Activated gamma-delta T cell treated with Interleukin-2 at 50 U/mL for 16 hours (primary cell): ENCODE data around the gene SPI1.

Source experiments
- DNase-seq: peaks from one replicate; pipeline ENCODE4 v3.0.0-alpha.2; 2020

Gene SPI1

DNA sequence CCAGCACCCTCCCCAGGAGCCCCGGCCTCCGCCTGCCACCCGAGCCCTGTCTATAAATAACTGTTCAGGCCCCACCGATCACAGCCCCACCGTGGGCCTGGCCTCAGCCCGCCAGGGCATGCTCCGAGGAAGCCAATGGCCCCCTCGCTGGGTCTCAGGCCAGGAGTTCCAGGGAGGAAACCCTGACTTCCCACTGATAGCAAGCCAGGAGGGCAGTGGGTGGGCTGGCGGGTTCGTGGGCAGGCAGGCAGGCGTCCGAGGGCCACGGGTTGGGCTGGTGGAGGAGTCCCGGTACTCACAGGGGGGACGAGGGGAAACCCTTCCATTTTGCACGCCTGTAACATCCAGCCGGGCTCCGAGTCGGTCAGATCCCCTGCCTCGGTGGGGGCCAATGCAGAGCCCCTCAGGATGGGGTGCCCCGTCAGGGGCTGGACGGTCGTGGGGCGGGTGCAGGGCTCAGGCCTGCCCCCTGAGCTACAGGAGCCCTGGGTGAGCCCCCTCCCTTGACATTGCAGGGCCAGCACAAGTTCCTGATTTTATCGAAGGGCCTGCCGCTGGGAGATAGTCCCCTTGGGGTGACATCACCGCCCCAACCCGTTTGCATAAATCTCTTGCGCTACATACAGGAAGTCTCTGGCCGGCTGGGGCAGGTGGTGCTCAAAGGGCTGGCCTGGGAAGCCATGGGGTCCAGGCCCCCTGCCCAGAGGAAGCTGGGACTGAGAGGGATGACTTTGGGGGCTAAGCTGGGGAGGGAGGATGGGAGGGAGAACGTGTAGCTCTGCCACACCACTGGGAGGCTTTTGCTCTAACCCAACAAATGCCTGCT, at the start of gene SPI1:
SPI1 (minus strand) TSS at position 538 of the 826 bp plus-strand sequence; CDS start at position 344, 194 bp downstream.
- no peak for DNase-seq

GRCh38 chr11:47426062-47426956, 48.0 kb upstream of the SPI1 start, which contains the start of gene PSMC3:
Gene PSMC3, minus strand, starts transcription at chr11:47426439. Its CDS starts 160 bp downstream, at chr11:47426279.
- peak; percentile 99 for DNase-seq

DNA sequence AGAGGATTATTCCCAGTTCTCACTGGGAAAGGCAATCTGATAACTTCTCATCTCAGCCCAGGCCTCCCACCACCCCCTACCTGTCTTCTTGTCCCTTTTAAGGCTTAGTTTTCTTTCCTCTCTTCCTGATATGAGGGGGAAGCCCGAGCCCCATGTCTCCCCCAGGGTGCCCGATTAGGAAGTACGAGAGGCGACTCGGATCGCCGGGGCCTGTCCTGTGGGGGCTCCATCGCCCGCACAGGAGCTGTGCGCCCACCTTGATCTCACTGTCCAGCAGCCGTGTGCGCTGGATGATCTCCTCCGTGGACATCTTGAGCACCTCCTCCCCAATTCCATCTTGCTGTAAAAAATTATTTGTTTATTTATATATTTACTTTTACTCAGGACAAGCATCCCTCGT, 47.3 kb upstream of the SPI1 start:
- no peak for DNase-seq

DNA sequence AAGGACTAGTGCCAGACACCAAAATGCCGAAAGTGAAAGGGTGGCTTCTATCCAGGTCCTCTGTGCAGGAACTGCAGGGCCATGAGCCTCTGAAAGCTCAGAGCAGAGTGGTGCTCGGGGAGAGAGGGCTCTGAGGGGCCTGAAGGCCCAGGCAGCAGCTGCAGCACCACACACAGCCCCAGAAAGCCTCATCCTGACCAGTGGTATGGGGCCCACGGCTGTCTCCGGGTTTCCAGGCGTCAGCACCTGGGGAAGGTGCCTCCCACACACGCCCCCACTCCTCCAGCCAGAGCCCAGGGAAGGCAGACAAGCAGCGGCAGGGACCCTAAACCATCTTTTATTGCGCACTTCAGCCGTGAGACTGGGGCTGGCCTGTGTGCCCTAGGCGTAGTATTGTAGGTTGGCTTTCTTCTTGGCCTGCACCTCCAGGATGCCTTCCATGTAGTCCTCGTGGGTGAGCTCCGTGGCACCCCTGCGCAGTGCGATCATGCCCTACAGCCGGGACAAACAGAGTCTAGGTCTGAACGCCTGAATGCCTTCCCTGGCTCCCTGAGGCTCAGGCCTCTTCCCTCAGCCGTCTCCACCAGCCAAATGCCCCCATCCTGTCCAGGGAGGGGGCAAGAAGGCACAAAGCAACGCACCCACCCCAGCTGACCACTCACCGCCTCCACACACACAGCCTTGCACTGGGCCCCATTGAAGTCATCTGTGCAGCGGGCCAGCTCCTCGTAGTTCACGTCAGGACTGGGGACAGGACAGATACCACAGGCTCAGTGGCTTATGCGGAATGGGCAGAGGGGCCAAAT, 40.3 kb upstream of the SPI1 start:
- no peak for DNase-seq

DNA sequence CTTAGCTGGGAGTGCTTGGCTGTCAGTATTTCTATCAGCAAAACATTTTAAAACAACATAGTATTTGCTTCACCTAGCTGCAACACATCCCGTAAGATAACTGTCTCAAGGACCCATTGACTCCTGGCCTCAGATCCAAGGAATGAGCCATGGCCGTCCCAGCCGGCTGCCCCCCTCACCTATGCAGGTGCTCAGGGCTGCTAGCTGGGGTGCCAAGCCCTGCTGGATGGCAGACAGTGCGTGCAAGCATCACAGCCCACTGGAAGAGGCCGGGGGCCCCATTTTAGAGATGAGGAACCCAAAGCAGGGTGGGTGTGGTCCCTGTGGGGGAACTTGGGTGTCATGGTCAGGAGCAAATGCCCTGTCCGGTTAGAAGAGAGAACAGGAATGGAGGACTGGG, 39.4 kb upstream of the SPI1 start:
- DNase-seq: no peak

DNA sequence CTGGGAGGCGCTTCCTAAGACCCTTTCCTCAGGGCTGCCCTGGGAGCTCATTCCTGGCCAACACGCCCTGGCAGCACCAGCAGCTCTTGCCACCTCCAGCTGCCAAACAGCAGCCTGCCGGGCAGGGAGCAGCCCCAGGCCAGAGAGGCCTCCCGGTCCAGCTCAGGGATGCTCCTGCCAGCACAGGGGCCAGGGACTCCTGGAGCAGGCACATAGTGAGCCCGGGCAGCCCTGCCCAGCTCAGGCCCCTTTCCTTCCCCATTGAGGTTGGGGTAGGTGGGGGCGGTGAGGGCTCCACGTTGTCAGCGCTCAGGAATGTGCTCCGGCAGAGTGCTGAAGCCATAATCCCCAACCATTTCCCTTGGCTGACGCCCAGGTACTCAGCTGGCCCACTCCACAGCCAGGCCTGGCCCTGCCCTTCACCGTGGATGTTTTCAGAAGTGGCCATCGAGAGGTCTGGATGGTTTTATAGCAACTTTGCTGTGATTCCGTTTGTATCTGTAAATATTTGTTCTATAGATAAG, 37.7 kb upstream of the SPI1 start:
- DNase-seq: no peak

GRCh38 chr11:47415091-47415854, 36.9 kb upstream of the SPI1 start:
- no peak for DNase-seq

GRCh38 chr11:47414685-47415070, 36.3 kb upstream of the SPI1 start:
- DNase-seq: no peak

DNA sequence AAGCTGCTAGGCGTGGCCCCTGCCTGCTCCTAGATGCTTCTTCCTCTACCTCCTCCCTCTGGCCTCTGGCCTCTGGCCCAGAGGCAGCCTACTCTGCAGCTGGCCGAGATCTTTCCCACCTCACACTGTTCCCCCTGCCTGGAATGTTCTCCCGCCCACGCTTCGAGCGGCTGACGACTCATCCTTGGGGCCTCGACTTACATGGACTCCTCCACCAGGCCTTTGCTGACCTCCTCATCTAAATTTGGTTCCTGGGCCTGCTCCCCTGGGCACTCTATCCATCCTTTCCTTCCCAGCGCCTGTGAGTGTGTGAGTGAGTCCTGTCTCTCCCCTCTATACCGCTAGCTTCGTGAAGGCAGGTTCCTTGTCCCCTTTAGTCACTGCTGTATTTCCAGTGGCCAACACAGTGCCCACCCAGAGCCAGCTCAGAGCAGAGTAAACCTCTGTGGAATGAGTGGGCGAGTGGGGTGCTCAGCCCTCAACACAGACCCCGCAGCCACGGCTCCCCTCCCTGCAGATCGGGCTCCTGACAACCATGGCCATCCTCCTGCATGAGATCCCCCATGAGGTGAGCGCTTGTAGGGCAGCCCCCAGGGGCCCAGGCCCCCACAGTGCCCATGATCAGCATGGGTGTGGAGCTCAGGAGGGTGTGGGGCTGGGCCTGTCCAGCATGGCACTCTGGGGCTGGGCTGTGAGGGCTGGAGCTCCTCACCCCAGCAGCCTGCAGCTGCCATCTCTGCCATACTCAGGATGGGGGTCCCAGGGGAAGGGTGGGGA, 35.7 kb upstream of the SPI1 start:
- no peak for DNase-seq

- no peak for DNase-seq
Measured at GRCh38 chr11:47413351-47413750, 35.0 kb upstream of the SPI1 start.

GRCh38 chr11:47411884-47412746, 33.8 kb upstream of the SPI1 start:
- peak; percentile 54 for DNase-seq

DNA sequence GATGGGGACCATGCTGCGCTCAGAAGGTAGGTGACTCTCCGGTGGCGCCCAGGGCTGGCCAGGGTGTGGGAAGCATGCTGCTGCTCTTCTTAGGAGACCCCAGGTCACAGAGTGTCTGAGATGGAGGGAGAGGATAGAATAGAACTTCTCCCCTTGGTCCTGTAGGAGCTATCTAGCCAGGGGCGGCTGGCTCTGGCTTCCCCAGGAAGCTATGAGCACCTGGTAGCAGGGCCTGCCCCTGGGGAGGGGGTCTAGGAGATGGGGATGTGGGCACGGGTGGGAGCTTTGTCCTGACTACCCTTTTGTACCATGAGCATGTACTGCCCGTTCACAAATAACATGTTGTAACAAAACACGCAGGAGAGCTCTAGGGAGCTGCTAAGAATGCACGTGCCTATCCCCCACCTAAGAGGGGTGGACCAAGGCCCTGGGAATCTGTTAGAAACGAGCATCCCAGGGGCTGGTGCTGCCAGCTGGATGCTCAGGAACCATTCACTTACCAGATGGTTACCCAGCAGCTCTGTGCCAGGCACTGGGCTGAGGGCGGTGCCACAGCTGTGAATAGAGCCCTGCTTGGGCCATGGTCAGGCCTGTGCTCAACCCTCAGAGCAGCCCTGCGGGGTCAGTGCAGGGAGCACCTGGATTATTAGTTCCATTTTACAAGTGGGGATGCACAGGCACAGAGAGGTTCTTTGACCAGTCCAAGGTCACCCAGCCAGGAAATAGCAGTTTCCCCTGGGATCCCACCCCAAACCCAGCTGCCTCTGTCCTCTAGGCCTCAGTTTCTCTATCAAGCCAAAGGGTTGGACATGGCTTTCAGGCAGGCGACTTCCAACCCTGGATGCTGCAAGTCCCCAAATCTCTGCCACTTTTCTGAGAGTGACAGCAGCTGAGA, 32.3 kb upstream of the SPI1 start:
- no peak for DNase-seq

DNA sequence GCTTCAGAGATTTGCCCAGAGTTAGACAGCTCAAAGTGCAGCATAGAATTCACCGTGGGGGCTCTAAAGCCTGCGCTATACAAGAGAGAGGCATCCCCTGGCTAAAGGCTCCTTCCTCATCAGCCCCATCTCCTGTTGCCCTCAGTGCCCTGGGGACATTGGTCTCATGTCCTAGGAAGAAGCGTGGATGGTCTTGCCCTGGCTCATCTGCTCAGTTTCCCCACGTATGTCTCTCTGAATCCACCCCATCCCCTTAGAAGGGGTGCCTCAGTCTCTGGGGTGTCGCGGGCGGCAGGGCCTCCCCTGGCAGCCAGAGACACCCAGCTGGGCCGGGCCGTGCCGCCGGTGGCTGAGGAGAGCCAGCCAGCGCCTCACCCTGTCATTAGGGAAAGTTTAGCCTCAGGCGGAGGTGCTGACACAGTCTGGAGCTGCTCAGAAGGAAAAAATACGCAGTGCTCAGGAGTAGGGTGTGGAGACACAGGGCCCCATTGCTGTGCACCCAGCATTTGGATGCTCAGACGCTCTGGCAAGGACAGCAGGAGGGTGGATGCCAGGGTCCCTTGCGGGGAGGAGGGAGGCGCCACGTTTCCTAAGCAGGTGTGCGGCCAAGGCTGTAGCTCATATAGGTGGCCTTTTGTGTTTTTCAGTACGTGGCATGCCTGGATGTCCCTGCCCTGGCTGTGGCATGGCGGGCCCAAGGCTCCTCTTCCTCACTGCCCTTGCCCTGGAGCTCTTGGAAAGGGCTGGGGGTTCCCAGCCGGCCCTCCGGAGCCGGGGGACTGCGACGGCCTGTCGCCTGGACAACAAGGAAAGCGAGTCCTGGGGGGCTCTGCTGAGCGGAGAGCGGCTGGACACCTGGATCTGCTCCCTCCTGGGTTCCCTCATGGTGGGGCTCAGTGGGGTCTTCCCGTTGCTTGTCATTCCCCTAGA, 31.4 kb upstream of the SPI1 start:
- no peak for DNase-seq

- DNase-seq: no peak
Measured at GRCh38 chr11:47408598-47409439, 30.5 kb upstream of the SPI1 start.

GRCh38 chr11:47407746-47408590, 29.6 kb upstream of the SPI1 start, which contains the start of gene SLC39A13:
Gene SLC39A13, plus strand, starts transcription at chr11:47408590. Its CDS starts 1,505 bp downstream, at chr11:47410095.
- peak; percentile 90 for DNase-seq
